HG03060 (cell line): ENCODE results near the gene ANKRD60.

Source experiments
- ATAC-seq: cut with Tn5 transposase; IDR thresholded peaks from one replicate; pipeline ENCODE4 v1.9.1; 2021; ENCODE audit warnings: low read depth, moderate number of reproducible peaks; ENCODE audit not compliant: unreplicated experiment

Gene ANKRD60

DNA sequence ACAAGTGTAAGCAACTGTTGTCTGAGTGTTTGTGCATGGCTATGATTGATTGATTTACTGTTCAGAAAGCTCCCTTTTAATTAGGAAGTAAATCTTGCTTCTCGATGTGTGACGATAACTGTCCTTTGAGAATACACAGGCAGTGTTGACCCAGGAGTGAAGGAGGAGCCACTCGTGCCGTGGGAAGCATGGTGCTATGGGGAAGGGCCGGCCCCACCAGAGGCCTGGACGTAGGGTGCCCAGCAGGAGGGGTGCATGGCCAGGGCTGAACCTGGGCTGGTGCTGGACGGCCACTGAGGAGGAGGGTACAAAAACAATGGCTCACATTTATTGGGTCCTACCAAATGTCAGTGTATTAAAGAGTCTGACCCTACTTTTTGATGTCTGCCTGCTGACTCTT lies 60.7 kb downstream of the ANKRD60 start:
- no peak for ATAC-seq
